Measurements from ENCODE around the gene NF2. TPM values are rescaled to one million over a fixed set of nuclear protein-coding genes. Genes with fewer than 3 reads are reported as not detected.
"Not testable (repeated sequence)": the region's sequence is repeated elsewhere in the genome, so short reads cannot be mapped to it uniquely, and the experiment has no call there.

The NF2 gene
- 10 to 100 TPM; 32.4 to 36.8 (median 34.4) TPM for total RNA-seq

DNA sequence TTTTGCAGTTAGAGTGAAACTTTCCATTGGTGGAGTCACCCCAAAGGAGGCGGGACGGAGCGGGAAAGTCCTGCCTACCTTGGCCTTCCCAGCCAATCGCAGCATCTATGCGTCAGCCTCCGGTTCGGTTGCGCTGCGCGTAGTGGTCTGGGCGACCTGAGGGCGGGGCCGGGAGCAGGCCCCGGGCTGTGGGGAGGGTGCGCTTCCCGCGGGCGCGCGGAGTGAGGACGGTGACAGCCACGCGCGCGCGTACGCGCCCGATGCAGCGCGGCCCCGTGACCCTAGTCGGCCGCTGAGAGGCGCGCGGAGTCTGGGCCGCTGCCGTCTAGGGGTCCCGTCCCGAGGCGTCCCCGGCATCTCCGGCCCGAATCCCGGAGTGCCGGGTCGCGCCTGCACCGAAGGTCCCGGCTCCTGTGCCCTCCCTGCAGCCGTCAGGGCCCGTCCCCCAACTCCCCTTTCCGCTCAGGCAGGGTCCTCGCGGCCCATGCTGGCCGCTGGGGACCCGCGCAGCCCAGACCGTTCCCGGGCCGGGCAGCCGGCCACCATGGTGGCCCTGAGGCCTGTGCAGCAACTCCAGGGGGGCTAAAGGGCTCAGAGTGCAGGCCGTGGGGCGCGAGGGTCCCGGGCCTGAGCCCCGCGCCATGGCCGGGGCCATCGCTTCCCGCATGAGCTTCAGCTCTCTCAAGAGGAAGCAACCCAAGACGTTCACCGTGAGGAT lies at the start of gene NF2:
NF2 (plus strand) TSS at position 276 of the 718 bp plus-strand sequence; CDS start at position 642, 366 bp downstream.
- peak within 1 kb of the TSS; percentile 74 for H3K4me3 ChIP-seq

DNA sequence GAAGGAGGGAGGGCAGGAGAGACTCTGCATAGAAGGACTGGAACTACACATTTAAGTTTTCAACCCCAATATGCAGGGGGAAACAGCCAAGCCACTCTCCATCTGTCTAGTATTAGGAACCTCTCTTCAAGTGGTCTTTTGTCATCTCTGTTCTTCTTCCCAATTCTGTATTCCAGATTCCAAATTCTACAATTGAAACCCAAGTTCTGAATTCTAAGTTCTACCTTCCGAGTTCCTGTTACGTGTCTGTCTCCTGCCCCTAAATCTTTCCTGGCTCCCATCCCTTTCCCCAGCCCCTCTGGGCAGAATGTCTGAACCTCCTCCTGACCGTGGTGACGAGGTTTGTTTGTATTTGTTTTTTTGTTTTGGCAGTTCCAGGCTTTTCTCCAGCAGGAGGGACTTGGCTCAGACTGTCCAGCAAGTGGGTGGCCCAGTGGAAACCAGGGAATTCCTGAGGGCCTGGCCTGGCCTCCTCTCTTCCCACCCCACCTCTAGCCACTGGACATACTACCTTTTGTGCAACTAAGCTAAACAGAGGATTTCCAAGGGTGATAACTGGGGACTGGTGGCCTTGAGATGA lies 48.3 kb upstream of the NF2 start:
- Histone ChIP-seq H3K27ac (no peak overlapping the region), H3K36me3 (peaks cover 34% of the 10 kb centered on the region)
- 50% methylated on average over 4 of the region's 4 CpGs for WGBS

More for the DNA sequence above, at the start of gene NF2:
- DNase-seq (ENCODE audit: low spot score in 2 of 2): peak; percentile 99
- WGBS: 2% methylated on average over 13 of the region's 74 CpGs
- Histone ChIP-seq H3K27ac (peak within 1 kb of the TSS; percentile 88), H3K4me1 (peaks cover 19% of the 10 kb centered on the region), H3K36me3 (no peaks in the 10 kb centered on the region), H3K9me3 (no peaks in the 10 kb centered on the region), H3K27me3 (no peaks in the 10 kb centered on the region)
- TF ChIP-seq, protein P1, sequence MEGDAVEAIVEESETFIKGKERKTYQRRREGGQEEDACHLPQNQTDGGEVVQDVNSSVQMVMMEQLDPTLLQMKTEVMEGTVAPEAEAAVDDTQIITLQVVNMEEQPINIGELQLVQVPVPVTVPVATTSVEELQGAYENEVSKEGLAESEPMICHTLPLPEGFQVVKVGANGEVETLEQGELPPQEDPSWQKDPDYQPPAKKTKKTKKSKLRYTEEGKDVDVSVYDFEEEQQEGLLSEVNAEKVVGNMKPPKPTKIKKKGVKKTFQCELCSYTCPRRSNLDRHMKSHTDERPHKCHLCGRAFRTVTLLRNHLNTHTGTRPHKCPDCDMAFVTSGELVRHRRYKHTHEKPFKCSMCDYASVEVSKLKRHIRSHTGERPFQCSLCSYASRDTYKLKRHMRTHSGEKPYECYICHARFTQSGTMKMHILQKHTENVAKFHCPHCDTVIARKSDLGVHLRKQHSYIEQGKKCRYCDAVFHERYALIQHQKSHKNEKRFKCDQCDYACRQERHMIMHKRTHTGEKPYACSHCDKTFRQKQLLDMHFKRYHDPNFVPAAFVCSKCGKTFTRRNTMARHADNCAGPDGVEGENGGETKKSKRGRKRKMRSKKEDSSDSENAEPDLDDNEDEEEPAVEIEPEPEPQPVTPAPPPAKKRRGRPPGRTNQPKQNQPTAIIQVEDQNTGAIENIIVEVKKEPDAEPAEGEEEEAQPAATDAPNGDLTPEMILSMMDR (IDR thresholded peaks at IDR 0.05): no peak
- TF ChIP-seq POLR2A (IDR thresholded peaks at IDR 0.05): peak in 1 of 2 donors; percentile 51
- no peak for TF ChIP-seq EP300 (IDR thresholded peaks at IDR 0.05)
- TF ChIP-seq POLR2AphosphoS5 (IDR thresholded peaks at IDR 0.05): peak; percentile 8 to 88 (median 10)

DNA sequence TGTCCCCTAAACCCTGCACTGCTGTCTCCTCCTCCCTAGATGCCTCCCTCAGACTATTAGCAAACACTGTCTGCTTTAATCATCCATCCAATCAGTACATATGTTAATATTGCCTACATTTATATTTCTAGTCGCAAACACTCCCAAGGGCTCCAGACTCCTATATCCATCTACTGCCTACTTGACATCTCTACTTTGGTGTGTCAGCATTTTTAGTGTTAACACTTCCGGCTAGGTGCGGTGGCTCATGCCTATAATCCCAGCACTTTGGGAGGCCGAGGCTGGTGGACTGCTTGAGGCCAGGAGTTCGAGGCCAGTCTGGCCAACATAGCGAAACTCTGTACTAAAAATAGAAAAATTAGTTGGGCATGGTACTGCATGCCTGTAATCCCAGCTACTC lies 44.4 kb upstream of the NF2 start:
- H3K36me3 ChIP-seq: peaks cover 59% of the 10 kb centered on the region
- no peak overlapping the region for H3K27ac ChIP-seq
- no peak overlapping the region for H3K4me3 ChIP-seq
- 92% methylated on average over 6 of the region's 6 CpGs for WGBS
- H3K27me3 ChIP-seq: no peaks in the 10 kb centered on the region
- peaks cover 11% of the 10 kb centered on the region for H3K4me1 ChIP-seq
- no peaks in the 10 kb centered on the region for H3K9me3 ChIP-seq
- TF ChIP-seq POLR2AphosphoS5 (IDR thresholded peaks at IDR 0.05) (no peak), EP300 (IDR thresholded peaks at IDR 0.05) (no peak), POLR2A (IDR thresholded peaks at IDR 0.05) (no peak)
- no peak for DNase-seq (ENCODE audit: low spot score in 2 of 2)

More for the DNA sequence above, 48.3 kb upstream of the NF2 start:
- no peak overlapping the region for H3K4me3 ChIP-seq
- TF ChIP-seq POLR2AphosphoS5 (IDR thresholded peaks at IDR 0.05) (no peak), EP300 (IDR thresholded peaks at IDR 0.05) (no peak), POLR2A (IDR thresholded peaks at IDR 0.05) (no peak)
- TF ChIP-seq, protein P1 (IDR thresholded peaks at IDR 0.05): no peak
- no peaks in the 10 kb centered on the region for H3K9me3 ChIP-seq
- DNase-seq (ENCODE audit: low spot score in 2 of 2): no peak
- H3K27me3 ChIP-seq: no peaks in the 10 kb centered on the region
- H3K4me1 ChIP-seq: peaks cover 16% of the 10 kb centered on the region

DNA sequence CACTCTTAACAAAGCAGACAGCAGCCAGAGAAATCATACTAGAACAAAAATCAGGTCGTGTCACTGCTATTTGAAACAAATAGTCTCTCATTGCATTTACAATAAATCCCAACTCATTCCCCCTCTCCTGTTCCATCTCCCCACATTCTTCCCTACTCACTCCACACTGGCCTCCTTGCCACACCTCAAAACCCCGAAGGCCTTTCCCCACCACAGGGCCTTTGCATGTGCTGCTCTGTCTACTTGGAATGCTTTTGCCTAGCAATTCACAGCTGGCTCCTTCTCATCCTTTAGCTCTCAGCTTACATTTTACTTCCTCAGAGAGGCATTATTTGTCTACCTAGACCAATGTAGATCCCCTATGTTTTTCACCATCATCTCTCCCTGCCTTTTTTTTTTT lies 43.6 kb upstream of the NF2 start:
- H3K36me3 ChIP-seq: peaks cover 67% of the 10 kb centered on the region
- TF ChIP-seq EP300 (IDR thresholded peaks at IDR 0.05) (no peak), POLR2AphosphoS5 (IDR thresholded peaks at IDR 0.05) (no peak), POLR2A (IDR thresholded peaks at IDR 0.05) (no peak)
- TF ChIP-seq, protein P1 (IDR thresholded peaks at IDR 0.05): no peak
- no peaks in the 10 kb centered on the region for H3K27me3 ChIP-seq
- H3K4me3 ChIP-seq: no peak overlapping the region
- no peak overlapping the region for H3K27ac ChIP-seq
- H3K9me3 ChIP-seq: no peaks in the 10 kb centered on the region
- WGBS: 96% methylated on average over 2 of the region's 2 CpGs
- H3K4me1 ChIP-seq: peaks cover 2% of the 10 kb centered on the region
- no peak for DNase-seq (ENCODE audit: low spot score in 2 of 2)

DNA sequence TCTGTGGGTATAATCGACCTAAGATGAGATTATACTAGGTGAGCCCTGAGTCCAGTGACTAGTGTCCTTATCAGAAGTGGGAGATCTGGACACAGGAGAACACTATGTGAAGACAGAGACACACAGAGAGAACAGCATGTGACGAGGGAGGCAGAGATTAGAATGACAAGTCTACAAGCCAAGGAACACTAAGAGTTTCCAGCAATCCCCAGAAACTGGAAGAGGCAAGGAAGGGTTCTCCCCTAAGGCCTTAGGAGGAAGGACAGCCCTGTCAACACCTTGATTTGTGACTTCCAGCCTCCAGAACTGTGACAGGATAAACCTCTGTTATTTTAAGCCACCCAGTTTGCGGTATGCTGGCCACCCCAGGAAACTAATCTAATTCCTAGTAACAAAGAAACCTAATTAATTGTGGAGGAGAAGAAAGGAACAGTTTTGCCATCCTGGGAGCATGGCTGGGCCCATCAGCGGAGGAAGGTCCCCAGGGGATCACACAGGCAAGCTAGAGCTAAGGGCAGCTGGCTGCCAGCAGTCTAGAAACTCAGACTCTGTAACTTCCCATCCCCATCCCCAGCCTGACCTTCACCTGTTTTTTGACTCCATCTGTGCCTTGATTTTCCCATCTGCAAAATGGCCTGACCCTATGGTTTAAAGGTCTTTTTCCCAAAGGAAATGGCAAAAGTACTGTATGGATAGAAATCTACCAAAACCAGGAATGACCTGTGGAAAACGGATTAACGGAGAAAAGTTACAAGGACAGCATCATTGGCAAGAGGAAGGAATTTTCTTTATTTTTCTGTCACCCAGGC lies 39.6 kb upstream of the NF2 start:
- H3K27me3 ChIP-seq: no peaks in the 10 kb centered on the region
- H3K4me1 ChIP-seq: no peaks in the 10 kb centered on the region
- no peak overlapping the region for H3K4me3 ChIP-seq
- TF ChIP-seq, protein P1 (IDR thresholded peaks at IDR 0.05): no peak
- TF ChIP-seq POLR2A (IDR thresholded peaks at IDR 0.05) (no peak), EP300 (IDR thresholded peaks at IDR 0.05) (no peak), POLR2AphosphoS5 (IDR thresholded peaks at IDR 0.05) (no peak)
- H3K36me3 ChIP-seq: peaks cover 66% of the 10 kb centered on the region
- no peak for DNase-seq (ENCODE audit: low spot score in 2 of 2)
- 89% methylated on average over 6 of the region's 6 CpGs for WGBS
- H3K27ac ChIP-seq: no peak overlapping the region
- no peaks in the 10 kb centered on the region for H3K9me3 ChIP-seq

DNA sequence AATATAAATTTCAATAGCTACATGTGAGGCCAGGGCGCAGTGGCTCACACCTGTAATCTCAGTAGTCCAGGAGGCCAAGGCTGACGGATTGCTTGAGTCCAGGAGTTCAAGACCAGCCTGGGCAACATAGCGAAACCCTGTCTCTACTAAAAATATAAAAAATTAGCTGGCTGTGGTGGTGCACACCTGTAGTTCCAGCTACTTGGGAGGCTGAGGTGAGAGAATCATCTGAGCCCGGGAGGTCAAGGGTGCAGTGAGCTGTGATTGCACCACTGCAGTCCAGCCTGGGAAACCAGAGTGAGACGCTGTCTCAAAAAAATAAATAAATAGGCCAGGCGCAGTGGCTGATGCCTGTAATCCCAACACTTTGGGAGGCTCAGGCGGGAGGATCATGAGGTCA lies 36.9 kb upstream of the NF2 start:
- H3K9me3 ChIP-seq; DNase-seq (ENCODE audit: low spot score in 2 of 2); H3K27me3 ChIP-seq; H3K27ac ChIP-seq; H3K4me1 ChIP-seq; H3K4me3 ChIP-seq: not testable (repeated sequence)
- H3K36me3 ChIP-seq: peaks cover 62% of the 10 kb centered on the region
- 95% methylated on average over 7 of the region's 7 CpGs for WGBS
